Choroid plexus epithelial cell (primary cell): Measurements from ENCODE around the gene ATF6B.
"Not testable (repeated sequence)": the region's sequence is repeated elsewhere in the genome, so short reads cannot be mapped to it uniquely, and the experiment has no call there.

ENCODE experiments used
- DNase-seq: peaks from one replicate; pipeline ENCODE4 v3.0.0-alpha.2; 2010; ENCODE audit warnings: low read depth
- H3K4me3 ChIP-seq: 2 replicates; pipeline ENCODE4 v1.5.1; 2011; ENCODE audit warnings: low read depth, mild to moderate bottlenecking, control low read depth, low read length, moderate library complexity
- CTCF ChIP-seq: conservative IDR thresholded peaks from 2 replicates; pipeline ENCODE4 v1.5.1; 2011; ENCODE audit warnings: low read depth, mild to moderate bottlenecking, control low read depth, inconsistent platforms, low read length, moderate library complexity

Gene ATF6B

GRCh38 chr6:32102255-32102654 lies 25.8 kb downstream of the ATF6B start:
- no peak for DNase-seq

GRCh38 chr6:32100251-32100650 lies 27.8 kb downstream of the ATF6B start:
- H3K4me3 ChIP-seq, DNase-seq: not testable (repeated sequence)

More at GRCh38 chr6:32102255-32102654, 25.8 kb downstream of the ATF6B start:
- no peak for TF ChIP-seq CTCF
- H3K4me3 ChIP-seq, result no peak overlapping the region

- H3K4me3 ChIP-seq, result no peak overlapping the region
- no peak for TF ChIP-seq CTCF
- DNase-seq, result no peak
Measured at GRCh38 chr6:32097364-32097763, 30.7 kb downstream of the ATF6B start.

- DNase-seq, result no peak
- no peak overlapping the region for H3K4me3 ChIP-seq
- no peak for TF ChIP-seq CTCF
Measured at GRCh38 chr6:32096394-32097258, 31.4 kb downstream of the ATF6B start.

- no peak for TF ChIP-seq CTCF
- no peak overlapping the region for H3K4me3 ChIP-seq
Measured at GRCh38 chr6:32096087-32096393, 32.0 kb downstream of the ATF6B start.

GRCh38 chr6:32095338-32096086 lies 32.5 kb downstream of the ATF6B start:
- no peak for TF ChIP-seq CTCF
- no peak overlapping the region for H3K4me3 ChIP-seq

More at GRCh38 chr6:32096087-32096393, 32.0 kb downstream of the ATF6B start:
- no peak for DNase-seq

GRCh38 chr6:32092760-32093497 lies 35.1 kb downstream of the ATF6B start:
- peak; percentile 84 for DNase-seq
- no peak for TF ChIP-seq CTCF

More at GRCh38 chr6:32095338-32096086, 32.5 kb downstream of the ATF6B start:
- no peak for DNase-seq

More at GRCh38 chr6:32092760-32093497, 35.1 kb downstream of the ATF6B start:
- no peak overlapping the region for H3K4me3 ChIP-seq
